NT2/D1 (cell line): Measurements from ENCODE around the gene SH3PXD2B.

Source experiments
- SUZ12 ChIP-seq: IDR thresholded peaks from 2 replicates; pipeline ENCODE4 v1.6.1; 2011; ENCODE audit not compliant: insufficient read length, insufficient read depth; ENCODE audit errors: extremely low read depth
- YY1 ChIP-seq: IDR thresholded peaks from 2 replicates; pipeline ENCODE4 v1.6.1; 2011; ENCODE audit not compliant: insufficient read length, insufficient read depth
- ZNF274 ChIP-seq: IDR thresholded peaks from 2 replicates; pipeline ENCODE4 v1.6.1; 2011; ENCODE audit warnings: mild to moderate bottlenecking, low read depth, low read length

GRCh38 chr5:172418862-172419814 lies 35.2 kb downstream of the SH3PXD2B start:
- no peak for TF ChIP-seq ZNF274
- no peak for TF ChIP-seq YY1
- no peak for TF ChIP-seq SUZ12
